GM18526 (cell line): ENCODE data around the gene RALGAPA2.

Source experiments
- POLR2A ChIP-seq: IDR thresholded peaks from 3 replicates; pipeline ENCODE4 v1.6.1; 2011; ENCODE audit not compliant: insufficient read length; ENCODE audit errors: extremely low read depth

Gene RALGAPA2

DNA sequence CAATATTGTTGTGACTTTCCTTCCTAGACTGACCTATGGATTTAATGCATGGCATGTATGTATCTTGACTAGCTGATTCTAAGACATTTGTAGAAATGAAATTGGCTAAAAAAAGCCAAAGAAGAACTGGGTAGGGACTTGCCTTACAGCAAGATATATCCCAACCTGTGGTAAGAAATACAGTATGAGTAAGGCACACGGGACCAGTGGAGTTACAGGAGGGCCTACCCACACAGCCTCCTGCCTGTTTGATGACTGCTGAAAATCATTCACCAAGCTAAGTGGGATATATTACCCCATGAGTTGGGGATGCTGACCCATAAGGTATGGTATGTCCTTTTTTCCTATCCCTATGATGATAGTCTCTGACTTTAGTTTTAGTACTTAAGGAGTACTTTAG, 232.3 kb downstream of the RALGAPA2 start:
- no peak for TF ChIP-seq POLR2A

GRCh38 chr20:20477444-20478041, 234.9 kb downstream of the RALGAPA2 start:
- TF ChIP-seq POLR2A: no peak

- TF ChIP-seq POLR2A: no peak
Measured at GRCh38 chr20:20476504-20476903, 235.9 kb downstream of the RALGAPA2 start.

GRCh38 chr20:20473657-20474056, 238.8 kb downstream of the RALGAPA2 start:
- no peak for TF ChIP-seq POLR2A

GRCh38 chr20:20472684-20473274, 239.7 kb downstream of the RALGAPA2 start:
- no peak for TF ChIP-seq POLR2A

DNA sequence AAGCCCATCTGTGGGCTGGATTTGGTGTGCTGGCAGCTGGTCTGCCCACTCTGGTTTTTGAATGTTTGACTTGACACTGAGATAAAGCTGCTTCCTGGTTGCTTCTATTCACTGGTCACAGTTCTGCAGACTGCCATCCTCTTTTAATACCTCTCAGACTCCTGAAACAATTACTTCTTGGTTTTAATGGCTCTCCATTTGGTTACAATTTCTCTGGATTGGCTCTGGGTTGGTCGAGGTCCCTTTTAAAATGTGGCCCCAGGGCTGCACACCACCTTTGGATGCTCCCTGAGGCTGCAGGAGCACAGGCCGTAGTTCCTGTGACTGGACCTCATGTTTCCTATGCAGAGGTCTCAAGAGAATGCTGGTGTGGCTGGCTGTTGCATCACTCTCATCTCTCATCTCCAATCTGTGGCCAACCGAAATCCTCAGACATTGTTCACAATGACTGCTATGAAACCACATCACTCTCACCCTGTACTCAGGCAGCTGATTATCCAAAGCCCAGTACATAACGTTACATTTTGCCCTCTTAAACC, 246.0 kb downstream of the RALGAPA2 start:
- TF ChIP-seq POLR2A: peak; percentile 37

DNA sequence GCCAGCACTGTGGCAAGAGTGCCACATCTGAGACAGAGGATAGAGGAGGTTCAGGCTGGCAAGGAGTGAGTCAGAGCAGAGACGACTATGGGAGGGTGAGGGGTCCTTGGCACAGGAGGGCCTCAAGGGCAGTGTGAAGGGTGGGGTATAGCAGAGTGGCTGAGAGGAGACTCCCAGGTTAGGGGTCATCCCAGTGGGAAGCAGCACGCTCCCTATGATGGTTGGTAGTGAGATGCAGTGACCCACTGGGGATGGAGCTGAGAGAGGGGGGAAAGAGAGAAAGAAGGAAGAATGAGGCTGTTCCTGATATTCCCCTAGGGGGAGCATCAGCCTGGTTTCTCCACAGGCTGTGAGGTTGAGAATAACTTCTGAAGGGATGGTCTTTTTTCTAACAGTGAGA, 247.2 kb downstream of the RALGAPA2 start:
- TF ChIP-seq POLR2A: no peak

DNA sequence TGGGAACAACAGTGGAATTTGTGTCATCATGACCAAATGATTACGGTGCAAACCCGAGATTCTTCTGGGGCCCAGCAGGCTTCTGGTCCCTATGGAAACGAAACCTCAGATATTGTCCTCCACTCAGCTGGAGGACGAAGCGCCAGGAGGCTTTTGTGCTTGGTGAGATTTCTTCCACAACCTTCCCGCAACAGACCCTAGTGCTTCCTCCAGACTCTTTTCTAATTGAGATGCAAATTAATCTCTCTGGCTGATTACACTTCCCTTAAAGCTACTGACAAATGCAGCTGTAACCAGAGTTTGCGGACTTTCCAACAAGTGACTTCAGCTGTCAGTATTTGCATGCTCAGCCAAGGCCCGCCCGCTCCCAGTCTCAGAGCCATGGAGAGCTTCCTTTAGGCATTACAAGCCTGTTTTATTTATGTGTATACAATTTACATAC, 248.5 kb downstream of the RALGAPA2 start:
- no peak for TF ChIP-seq POLR2A

DNA sequence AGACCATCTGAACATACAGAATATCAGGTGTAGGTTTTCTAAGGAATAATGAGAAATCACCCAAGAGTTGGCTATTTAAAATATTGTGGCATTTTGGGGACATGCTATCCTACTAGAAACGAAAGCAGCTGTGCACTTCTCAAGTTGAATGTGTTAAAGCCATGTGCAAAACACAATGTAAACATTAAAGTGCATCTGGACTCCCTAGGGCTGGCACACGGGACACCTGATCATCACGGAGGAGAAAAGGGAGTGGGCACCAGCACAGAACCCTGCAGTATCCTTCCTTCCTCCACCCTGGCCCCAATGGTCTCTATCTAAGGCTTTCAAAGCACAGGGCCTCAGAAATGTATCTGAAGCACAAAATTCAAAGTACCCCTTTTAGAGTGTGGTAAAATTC, 250.3 kb downstream of the RALGAPA2 start:
- no peak for TF ChIP-seq POLR2A

GRCh38 chr20:20461551-20461950, 250.9 kb downstream of the RALGAPA2 start:
- no peak for TF ChIP-seq POLR2A

DNA sequence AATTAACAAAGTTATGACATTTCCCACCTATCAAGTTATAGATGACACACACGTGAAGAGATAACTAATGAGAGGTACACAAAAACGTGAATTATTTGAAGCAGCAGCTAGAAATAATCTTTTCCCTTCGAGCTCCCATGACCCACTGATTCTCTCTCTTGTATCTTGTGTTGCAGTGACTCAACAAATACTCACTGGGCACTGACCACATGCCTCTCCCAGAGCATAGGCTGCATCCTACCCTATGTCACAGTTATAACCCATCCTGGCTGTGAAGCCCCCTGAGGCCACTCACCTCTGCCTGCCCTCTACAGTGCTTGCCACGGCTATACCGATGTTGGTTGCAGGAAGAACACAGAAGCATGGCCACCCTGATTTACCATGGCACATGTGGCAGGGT, 252.7 kb downstream of the RALGAPA2 start:
- TF ChIP-seq POLR2A: no peak

DNA sequence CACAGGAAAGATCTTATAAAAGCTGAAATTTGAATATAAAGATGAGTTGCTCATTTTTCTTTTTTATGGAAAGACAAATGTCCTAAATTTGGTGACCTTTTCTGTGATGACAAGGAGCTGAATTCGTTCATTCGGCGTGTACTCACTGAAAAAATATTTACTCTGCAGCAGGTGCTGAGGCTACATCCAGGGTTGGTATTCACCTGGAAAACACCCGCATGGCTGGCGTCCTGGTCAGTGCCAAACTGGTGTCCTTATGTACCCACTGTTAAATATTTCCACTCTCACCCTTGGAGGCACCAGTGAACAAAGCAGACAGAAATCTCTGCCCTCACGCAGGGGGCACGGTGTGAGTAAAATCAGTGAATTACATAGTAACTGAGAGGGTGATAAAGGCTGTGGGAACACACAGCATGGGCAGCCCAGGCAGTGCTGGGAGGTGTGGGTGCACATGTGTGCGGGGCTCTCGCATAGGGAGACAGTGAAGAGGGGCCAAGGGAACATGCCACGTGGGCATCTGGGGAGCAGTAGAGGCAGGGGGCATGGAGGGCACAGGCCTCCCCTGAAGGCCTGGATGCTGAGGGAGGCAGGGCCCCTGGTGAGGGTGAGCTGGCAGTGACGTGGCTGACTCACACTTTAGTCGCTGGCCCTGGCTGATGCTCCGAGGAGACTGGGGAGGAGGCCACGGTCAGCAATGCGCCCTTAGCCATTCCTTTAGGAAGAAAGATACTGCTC, 254.9 kb downstream of the RALGAPA2 start:
- TF ChIP-seq POLR2A: no peak

DNA sequence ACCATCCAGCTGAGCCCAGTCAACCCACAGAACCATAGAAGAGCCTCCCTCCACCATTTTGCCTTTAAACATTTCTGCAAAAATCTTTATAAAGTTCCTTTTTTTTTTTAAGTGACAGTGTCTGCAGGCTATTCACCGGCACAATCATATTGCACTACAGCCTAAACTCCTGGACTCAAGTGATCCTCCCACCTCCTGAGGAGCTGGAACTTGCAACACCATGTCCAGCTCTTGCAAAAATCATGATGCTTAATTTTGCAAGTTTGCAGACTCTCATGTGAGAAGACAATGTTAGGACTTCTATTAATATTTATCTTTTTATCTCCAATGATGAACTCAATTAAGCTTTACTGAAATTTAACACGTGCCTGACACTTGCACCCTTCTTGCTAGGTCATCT, 255.7 kb downstream of the RALGAPA2 start:
- TF ChIP-seq POLR2A: no peak

DNA sequence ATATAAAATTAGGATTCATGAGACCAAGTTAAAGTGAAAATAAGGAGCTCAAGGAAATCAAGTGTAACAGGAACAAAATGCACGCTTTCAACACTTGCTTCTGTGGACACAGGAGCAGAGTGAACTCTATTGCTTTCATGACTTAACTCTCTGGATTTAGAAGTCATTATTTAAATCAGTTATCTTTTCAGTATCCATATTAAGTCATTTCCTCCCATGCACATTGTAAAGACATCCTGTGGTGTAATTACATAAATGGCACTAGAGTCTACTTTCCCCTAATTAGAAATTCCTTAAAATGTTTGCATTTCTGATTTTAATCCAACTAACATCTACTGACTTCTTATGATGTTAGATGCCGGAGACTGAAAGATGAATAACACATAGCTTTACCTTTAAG, 256.5 kb downstream of the RALGAPA2 start:
- no peak for TF ChIP-seq POLR2A

- no peak for TF ChIP-seq POLR2A
Measured at GRCh38 chr20:20454850-20455627, 257.4 kb downstream of the RALGAPA2 start.
